Tibial nerve (tissue), 3 donors: ENCODE results near the gene KCNK7.

Experiments used
- CTCF ChIP-seq, 5 experiments: fragments of 200-600 bp in 3 of 5; fragments of 450-650 bp in 2 of 5; sonication (generic) in 3 of 5; IDR thresholded peaks; one replicate each; pipeline ENCODE4 v1.5.1; 2016 to 2019; ENCODE audit warnings: antibody characterized with exemption in 5 of 5, mild to moderate bottlenecking in 3 of 5, moderate library complexity in 2 of 5
- POLR2A ChIP-seq, 2 donors: fragments of 450-650 bp; IDR thresholded peaks; one replicate each; pipeline ENCODE4 v1.6.1; 2017; ENCODE audit warnings: antibody characterized with exemption in 2 of 2, mild to moderate bottlenecking in 2 of 2, moderate library complexity in 2 of 2

GRCh38 chr11:65637032-65637557 is 41.5 kb upstream of the KCNK7 start:
- TF ChIP-seq CTCF (IDR thresholded peaks at IDR 0.05), result no peak
- TF ChIP-seq POLR2A (IDR thresholded peaks at IDR 0.05), result no peak
